ENCODE measurements around the gene TRABD2B.

TRABD2B gene

DNA sequence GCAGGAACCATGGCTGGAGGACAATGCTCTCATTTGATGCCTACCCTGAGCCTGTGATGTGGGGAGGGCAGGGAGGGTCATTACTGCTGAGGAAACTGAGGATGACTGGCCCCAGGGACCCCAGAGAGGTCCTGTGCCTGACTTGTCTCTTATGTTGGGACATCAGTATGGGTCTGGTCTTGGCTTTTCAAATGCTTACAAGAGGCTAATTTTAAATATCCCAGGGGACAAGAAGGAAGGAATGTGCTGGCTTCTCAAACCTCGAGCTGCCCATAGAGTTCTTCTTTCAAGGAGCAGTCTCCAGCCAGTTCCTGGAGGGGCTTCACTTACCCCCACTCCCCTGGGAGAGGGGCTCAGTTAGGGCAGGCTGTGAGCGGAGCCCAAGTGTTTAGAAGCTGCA, 168.2 kb downstream of the TRABD2B start:
- no peak overlapping the region for H3K4me2 ChIP-seq (ENCODE audit: low read length)
- H3K27ac ChIP-seq (ENCODE audit: low read depth, low read length), result no peak overlapping the region
- no peak overlapping the region for H3K4me3 ChIP-seq (ENCODE audit: low read length)
- no peaks in the 10 kb centered on the region for H3K9me3 ChIP-seq (ENCODE audit: control insufficient read depth, insufficient read depth, low read length)
- H3F3A ChIP-seq (ENCODE audit: control insufficient read depth, insufficient read depth), result no peaks in the 10 kb centered on the region
- H3K36me3 ChIP-seq (ENCODE audit: control insufficient read depth, low read length), result no peaks in the 10 kb centered on the region
- H3K79me2 ChIP-seq (ENCODE audit: control insufficient read depth, low read length), result no peaks in the 10 kb centered on the region
- no peaks in the 10 kb centered on the region for H3K9me2 ChIP-seq (replicated peaks; ENCODE audit: control insufficient read depth, low read length)
- TF ChIP-seq EZH2phosphoT487 (IDR thresholded peaks at IDR 0.05; ENCODE audit: borderline replicate concordance, low read length), result no peak
- TF ChIP-seq, protein P1, sequence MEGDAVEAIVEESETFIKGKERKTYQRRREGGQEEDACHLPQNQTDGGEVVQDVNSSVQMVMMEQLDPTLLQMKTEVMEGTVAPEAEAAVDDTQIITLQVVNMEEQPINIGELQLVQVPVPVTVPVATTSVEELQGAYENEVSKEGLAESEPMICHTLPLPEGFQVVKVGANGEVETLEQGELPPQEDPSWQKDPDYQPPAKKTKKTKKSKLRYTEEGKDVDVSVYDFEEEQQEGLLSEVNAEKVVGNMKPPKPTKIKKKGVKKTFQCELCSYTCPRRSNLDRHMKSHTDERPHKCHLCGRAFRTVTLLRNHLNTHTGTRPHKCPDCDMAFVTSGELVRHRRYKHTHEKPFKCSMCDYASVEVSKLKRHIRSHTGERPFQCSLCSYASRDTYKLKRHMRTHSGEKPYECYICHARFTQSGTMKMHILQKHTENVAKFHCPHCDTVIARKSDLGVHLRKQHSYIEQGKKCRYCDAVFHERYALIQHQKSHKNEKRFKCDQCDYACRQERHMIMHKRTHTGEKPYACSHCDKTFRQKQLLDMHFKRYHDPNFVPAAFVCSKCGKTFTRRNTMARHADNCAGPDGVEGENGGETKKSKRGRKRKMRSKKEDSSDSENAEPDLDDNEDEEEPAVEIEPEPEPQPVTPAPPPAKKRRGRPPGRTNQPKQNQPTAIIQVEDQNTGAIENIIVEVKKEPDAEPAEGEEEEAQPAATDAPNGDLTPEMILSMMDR (IDR thresholded peaks at IDR 0.05; ENCODE audit: low read depth, low read length, poor library complexity, severe bottlenecking), result no peak
- H3K27me3 ChIP-seq (ENCODE audit: control insufficient read depth, low read length), result no peaks in the 10 kb centered on the region
- no peaks in the 10 kb centered on the region for H3K4me1 ChIP-seq (ENCODE audit: control insufficient read depth, low read length)
- no peaks in the 10 kb centered on the region for H4K20me1 ChIP-seq (ENCODE audit: control insufficient read depth, insufficient read depth, low read depth, low read length)

DNA sequence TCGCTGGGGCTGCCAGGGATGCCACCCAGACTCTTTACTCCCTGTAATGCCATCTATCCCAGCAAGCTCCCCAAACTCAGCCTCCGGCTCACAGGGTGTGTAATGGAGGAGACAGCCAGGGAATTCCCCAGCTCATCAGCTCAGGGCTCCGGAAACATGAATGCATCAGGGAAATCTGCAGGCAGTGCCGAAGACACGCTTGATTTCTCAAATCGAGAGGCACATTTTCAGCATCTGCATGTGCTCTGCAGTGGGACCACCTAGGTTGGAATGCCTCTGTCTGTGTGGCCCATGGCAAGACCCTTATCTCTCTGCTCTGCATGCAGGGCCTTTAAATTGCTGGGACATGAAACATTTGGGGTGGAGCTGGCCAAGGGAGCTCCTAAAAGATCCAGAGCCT, 170.1 kb downstream of the TRABD2B start:
- peaks cover under 1% of the 10 kb centered on the region; the same call in 1 of the 2 replicates for H3K27me3 ChIP-seq (ENCODE audit: control insufficient read depth, low read length)
- no peak overlapping the region for H3K4me2 ChIP-seq (ENCODE audit: low read length)
- H3K79me2 ChIP-seq (ENCODE audit: control insufficient read depth, low read length), result no peaks in the 10 kb centered on the region
- H3K9me3 ChIP-seq (ENCODE audit: control insufficient read depth, insufficient read depth, low read length), result no peaks in the 10 kb centered on the region
- no peaks in the 10 kb centered on the region for H3K9me2 ChIP-seq (replicated peaks; ENCODE audit: control insufficient read depth, low read length)
- H3K36me3 ChIP-seq (ENCODE audit: control insufficient read depth, low read length), result no peaks in the 10 kb centered on the region
- H4K20me1 ChIP-seq (ENCODE audit: control insufficient read depth, insufficient read depth, low read depth, low read length), result no peaks in the 10 kb centered on the region
- no peaks in the 10 kb centered on the region for H3F3A ChIP-seq (ENCODE audit: control insufficient read depth, insufficient read depth)
- TF ChIP-seq, protein P1 (IDR thresholded peaks at IDR 0.05; ENCODE audit: low read depth, low read length, poor library complexity, severe bottlenecking), result no peak
- no peak for TF ChIP-seq EZH2phosphoT487 (IDR thresholded peaks at IDR 0.05; ENCODE audit: borderline replicate concordance, low read length)
- H3K4me3 ChIP-seq (ENCODE audit: low read length), result no peak overlapping the region
- H3K4me1 ChIP-seq (ENCODE audit: control insufficient read depth, low read length), result no peaks in the 10 kb centered on the region
- H3K27ac ChIP-seq (ENCODE audit: low read depth, low read length), result no peak overlapping the region

DNA sequence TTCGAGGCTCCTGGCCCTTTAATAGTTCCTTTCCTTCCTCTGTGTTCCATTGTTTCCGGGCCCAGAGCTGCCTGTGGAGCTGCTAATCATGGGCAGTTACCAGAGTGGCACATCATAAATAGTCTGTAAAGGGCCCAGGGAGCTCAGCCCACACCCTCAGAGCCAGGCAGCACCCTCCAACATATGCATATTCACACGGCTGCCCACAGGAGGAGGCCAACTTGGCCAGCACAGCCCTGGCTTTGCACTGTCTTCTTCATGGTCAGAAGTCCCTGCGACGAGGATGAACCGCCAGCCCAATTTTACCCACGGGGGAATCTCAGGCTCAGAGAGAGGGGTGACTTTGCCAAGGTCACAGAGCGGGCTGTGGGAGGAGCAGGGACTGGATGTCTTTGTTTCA, 172.5 kb downstream of the TRABD2B start:
- no peaks in the 10 kb centered on the region for H4K20me1 ChIP-seq (ENCODE audit: control insufficient read depth, insufficient read depth, low read depth, low read length)
- H3K36me3 ChIP-seq (ENCODE audit: control insufficient read depth, low read length), result no peaks in the 10 kb centered on the region
- no peak overlapping the region for H3K4me3 ChIP-seq (ENCODE audit: low read length)
- no peaks in the 10 kb centered on the region for H3F3A ChIP-seq (ENCODE audit: control insufficient read depth, insufficient read depth)
- no peak for TF ChIP-seq EZH2phosphoT487 (IDR thresholded peaks at IDR 0.05; ENCODE audit: borderline replicate concordance, low read length)
- TF ChIP-seq, protein P1 (IDR thresholded peaks at IDR 0.05; ENCODE audit: low read depth, low read length, poor library complexity, severe bottlenecking), result no peak
- H3K79me2 ChIP-seq (ENCODE audit: control insufficient read depth, low read length), result no peaks in the 10 kb centered on the region
- H3K27me3 ChIP-seq (ENCODE audit: control insufficient read depth, low read length), result peaks cover 7% of the 10 kb centered on the region; the same call in 1 of the 2 replicates
- no peak overlapping the region for H3K27ac ChIP-seq (ENCODE audit: low read depth, low read length)
- no peaks in the 10 kb centered on the region for H3K4me1 ChIP-seq (ENCODE audit: control insufficient read depth, low read length)
- no peaks in the 10 kb centered on the region for H3K9me3 ChIP-seq (ENCODE audit: control insufficient read depth, insufficient read depth, low read length)
- no peaks in the 10 kb centered on the region for H3K9me2 ChIP-seq (replicated peaks; ENCODE audit: control insufficient read depth, low read length)
- H3K4me2 ChIP-seq (ENCODE audit: low read length), result no peak overlapping the region
